Stimulated activated CD4-positive, alpha-beta T cell treated with anti-CD3 and anti-CD28 coated beads, Interleukin-1b, Interleukin-23, amount 100 ng/mL, for 4 hours (primary cell): ENCODE measurements around the gene UBA5.
A peak's percentile ranks its signal among the peaks of the same experiment; 100 is the strongest.
"Not testable (repeated sequence)": the region's sequence is repeated elsewhere in the genome, so short reads cannot be mapped to it uniquely, and the experiment has no call there.

Experiments used
- DNase-seq, 2 donors: peaks; one replicate each; pipeline ENCODE4 v3.0.0-alpha.2; 2020; ENCODE audit warnings: low read depth in 2 of 2

UBA5 gene

DNA sequence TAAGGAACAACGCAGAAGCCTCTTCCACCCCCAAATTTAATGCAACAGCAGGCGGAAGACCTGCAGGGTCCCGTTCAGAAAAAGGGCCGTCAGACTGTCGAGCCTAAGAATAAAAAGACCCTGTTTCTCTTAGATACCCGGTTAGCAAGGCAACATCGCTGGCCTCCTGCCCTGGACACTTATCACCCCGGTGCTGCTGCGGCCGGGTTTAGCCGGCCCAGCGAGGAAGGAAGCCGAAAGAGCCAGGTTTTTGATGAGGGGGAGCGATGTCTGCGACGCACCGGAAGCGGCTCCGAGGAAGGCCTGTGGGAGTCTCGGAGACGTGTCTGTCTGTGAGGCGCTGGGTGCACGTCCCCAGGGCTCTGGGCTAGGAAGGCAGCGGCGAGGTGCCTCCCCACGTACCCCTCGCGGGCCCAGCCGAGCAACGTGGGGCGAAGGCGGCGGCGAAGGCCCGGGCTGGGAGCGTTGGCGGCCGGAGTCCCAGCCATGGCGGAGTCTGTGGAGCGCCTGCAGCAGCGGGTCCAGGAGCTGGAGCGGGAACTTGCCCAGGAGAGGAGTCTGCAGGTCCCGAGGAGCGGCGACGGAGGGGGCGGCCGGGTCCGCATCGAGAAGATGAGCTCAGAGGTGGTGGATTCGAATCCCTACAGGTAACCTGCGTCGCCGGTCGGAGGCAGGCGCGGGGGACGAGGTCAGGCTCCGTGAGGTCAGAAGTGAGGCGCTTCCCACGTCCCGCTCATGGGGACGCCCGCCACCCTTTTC is at the start of gene UBA5:
TSS of gene UBA5 (plus strand) at position 278 of the 759 bp plus-strand sequence. CDS start at position 487, 209 bp downstream.
- peak; percentile 52 to 59 for DNase-seq

DNA sequence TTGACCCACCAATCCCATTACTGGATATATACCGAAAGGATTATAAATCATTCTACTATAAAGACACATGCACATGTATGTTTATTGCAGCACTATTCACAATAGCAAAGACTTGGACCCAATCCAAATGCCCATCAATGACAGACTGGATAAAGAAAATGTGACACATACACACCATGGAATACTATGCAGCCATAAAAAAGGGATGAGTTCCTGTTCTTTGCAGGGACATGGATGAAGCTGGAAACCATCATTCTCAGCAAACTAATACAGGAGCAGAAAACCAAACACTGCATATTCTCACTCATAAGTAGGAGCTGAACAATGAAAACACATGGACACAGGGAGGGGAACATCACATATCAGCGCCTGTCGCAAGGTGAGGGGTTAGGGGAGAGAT is 44.8 kb upstream of the UBA5 start:
- DNase-seq, result not testable (repeated sequence)

DNA sequence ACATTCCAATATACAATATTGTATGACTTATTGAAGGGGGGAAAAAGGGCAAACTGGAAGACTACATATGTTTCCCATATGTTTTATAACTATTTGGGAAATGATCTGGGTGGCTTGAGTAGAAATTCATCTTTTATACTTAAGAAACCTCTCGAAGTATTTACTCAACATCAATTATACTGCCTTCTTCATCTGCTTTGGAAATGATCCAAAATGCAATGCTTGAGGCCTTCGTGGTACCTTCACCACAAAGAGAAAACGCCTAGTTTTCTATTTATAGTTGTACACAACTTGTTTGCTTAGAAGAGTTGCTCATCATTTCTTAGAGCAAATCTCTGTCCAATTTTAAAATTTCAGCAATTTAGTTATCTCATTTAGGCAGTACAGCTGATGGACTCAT is 44.2 kb upstream of the UBA5 start:
- DNase-seq, result no peak

DNA sequence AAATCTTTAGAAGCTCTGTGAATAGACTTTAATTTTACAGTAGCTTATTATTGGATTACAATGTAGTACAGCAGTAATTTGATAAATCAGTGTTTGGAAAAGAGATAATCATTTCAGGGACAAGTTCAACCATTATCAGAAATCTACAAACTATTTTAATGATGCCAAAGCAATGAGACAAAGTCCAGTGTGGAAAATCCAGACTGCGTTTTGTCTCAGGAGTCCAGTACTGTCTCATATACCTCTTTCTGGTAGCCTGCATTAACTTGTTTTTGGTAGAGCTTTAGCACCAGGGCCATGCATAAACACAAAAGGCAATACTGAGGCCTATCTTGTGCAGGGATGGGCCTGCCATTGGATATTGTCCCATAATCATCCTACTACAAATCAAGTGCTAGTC is 43.3 kb upstream of the UBA5 start:
- DNase-seq, result no peak

DNA sequence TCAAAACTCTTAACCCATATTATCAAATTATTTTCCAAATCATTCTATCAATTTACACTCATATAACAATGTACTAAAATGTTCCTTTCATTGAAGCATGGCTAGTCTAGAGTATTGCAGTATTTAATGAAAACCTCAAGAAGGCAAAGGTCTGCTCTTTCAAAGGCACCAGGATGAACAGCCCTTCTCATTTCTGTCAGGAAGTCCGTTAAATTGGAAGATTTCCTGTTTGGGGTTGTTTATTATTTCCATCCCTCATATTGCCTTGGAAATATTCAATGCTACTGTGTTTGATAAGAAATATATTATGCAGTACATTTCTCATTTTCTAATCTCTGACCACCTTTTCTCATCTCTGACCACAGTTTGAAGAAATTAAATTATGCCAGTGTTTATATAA is 38.0 kb upstream of the UBA5 start:
- DNase-seq, result no peak

DNA sequence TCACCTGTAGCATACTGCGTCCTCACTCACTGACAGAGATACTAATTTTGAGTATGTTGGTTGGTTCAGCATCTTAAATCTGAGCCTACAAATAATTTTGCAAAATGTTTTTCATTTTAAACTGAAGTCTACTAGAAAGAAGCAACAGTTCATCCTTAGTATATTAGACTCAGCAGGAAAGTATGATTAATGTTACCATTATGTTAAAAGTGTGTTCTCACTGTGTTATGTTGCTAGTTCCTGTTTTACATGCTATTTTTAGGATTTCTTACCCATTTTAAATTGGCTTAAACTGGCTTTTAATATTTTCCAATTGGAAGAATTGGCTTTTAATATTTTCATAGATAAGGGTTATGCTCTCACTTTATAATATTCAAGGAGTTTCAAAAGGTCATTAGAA is 37.4 kb upstream of the UBA5 start:
- DNase-seq, result no peak

DNA sequence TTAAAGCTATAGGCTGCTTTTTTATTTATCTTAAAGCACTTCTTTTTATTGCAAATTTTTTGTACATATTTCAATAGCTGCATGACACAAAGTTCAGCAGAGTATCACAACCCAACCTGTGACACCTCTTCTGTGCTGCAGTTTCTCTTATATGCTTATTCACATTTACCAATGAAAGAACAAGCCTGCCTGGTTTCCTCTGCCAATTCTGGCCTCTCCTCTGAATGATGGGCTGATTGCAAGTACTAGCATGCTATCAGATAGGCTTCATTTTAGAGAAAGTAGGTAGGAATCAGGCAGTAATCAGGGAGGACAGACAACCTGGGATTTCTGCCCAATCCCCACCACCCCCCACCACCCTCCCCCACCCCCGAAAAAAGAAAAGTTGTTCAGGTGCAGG is 36.5 kb upstream of the UBA5 start:
- no peak for DNase-seq

DNA sequence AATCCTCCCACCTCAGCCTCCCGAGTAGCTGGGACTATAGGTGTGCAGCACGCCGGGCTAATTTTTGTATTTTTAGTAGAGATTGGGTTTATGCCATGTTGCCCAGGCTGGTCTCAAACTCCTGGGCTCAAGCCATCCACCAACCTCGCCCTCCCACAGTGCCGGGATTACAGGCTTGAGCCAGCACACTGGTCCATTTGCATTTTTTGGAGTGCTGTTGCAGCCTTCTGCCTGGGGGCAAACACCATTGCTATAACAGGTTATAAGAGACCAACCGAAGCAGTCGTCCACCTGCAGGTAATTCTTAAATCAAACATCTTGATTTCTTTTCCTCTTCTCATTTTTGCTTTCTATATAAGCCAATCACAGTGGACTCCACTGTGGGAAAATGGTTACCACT is 35.3 kb upstream of the UBA5 start:
- DNase-seq, result no peak

DNA sequence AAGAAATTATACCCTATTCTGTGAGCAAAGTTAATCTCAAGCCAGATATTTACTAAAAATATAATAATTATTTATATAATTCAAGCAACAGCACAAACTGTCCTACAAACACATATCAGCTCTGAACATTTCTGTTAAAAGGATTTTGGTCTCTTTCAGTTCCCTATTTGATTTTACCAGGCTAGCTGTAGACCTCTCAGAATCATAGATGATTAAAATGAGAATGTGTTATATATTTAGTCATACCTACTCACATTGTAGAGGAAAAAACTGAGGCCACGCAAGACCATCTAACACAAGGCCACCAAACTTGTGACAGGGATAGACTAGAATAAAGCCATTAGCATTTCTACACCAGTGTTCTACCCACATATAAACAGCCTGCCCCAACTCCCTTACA is 34.5 kb upstream of the UBA5 start:
- no peak for DNase-seq

DNA sequence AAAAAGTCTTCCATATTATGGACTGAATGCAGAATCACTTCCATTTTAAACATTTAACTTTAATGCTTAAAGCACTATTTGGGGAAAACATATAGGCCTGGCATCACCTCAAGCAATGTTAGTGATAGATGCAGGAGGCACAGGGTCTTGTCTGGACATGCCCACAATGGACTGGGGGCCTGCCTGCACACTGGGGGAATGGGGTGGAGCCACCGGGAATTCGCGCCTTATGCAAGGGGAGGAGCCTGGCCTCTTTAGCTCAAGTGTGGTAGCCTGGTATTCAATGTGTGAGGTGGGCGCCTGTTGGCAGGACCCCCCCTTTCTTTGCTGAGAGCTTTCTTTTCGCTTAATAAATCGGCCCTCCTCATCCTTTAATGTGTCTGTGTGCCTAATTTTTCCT is 33.2 kb upstream of the UBA5 start:
- no peak for DNase-seq

DNA sequence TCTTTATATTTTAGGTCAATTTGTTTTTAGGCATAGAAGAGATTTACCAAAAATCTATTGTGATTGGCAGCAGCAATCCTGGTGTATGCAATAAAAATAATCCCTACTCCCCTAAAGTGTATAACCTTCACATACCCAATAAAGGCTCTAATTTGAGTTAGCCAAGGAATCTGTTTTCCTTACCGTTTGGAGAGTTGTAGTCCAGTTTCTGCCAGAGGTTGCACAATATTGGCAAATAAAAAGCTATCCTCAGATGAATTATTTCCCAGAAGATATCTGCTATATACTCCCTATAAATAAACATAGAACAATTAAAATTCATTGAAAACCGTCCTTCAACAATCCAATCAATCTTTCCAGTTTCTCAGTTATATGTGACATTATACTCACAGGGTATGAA is 32.0 kb upstream of the UBA5 start:
- DNase-seq, result no peak

DNA sequence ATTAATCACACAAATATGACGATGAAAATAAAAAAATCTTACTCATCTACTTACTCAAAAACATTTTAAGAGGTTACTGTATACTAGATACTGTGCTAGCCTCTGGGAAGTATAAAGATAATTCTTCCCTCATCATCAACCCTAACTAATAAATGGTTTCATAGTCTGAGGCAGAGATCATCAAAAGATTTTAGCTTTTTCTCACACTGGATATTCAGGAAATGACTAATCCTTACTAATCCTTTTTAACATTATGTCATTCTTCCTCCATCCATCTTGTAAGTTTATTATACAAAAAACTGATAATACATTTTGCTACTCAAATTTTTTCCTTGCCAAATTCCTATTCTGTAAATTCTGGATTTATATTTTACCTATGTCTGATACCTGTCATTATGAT is 30.2 kb upstream of the UBA5 start:
- DNase-seq, result no peak

DNA sequence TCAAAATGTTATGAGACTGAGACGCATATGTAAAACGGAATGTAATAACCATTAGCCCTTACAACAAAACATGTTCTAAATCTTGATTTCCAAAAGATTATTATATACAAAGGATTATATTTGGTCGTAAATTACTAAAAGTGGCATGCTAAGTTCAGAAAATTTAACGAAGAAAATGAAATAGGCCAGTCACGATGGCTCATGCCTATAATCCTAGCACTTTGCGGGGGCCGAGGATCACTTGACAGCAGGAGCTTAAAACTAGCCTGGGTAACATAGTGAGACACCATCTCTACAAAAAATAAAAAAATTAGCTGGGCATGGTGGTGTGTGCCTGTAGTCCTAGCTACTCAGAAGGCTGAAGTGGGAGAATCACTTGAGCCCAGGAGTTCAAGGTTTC is 29.5 kb upstream of the UBA5 start:
- no peak for DNase-seq

DNA sequence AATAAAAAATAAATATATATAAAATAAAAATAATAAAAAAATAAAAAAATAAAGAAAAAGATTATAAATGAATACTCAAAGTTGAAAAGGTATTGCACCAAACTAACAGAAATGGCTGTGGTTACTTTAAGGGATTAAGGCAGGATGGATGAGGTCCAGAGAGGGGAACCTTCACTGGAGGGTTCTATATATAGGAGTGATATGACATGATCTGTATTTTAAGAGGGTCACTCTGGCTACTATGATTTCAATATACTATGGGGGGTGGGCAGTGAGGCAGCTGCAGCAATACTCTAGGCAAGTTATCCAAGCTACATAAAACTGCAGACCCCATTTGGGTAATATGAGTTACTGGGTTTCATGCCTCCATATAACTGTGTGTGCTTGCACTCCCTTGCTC is 25.1 kb upstream of the UBA5 start:
- no peak for DNase-seq

DNA sequence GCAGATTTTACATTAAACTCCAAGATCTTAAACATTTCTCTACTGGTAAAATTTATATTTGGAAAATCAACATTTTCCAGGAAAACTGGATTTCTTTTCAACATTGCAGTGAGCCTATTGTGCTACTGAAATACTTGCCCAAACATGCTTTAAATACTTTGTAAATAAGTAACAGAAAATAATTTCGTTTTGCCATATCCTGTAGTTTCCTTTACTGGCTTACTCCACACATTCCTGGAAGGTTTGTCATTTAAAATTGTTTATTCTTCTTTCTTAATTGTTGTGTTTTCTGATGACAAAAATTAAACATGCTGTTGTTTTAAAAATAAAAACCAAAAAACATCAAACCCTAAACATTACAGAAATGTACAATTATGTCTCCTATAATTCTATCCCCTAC is 22.5 kb upstream of the UBA5 start:
- DNase-seq, result no peak

DNA sequence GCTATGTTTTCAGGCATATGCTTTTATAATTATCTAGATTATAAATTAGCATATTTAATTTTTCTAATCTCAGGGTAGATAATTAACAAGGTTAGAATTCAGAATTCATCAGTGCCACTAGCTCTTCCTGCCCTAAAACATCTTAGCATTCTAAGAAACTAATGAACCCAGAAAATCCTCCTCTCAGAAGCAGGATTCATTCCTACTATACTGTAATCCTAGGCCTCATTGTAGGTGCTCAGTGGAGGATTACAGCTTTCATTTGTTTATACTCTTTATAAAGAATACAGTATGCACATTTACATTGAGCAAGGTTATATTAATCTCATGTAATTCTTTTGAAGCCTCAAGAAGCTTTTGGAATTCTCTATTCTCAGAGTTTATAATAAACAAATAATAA is 21.4 kb upstream of the UBA5 start:
- DNase-seq, result no peak

DNA sequence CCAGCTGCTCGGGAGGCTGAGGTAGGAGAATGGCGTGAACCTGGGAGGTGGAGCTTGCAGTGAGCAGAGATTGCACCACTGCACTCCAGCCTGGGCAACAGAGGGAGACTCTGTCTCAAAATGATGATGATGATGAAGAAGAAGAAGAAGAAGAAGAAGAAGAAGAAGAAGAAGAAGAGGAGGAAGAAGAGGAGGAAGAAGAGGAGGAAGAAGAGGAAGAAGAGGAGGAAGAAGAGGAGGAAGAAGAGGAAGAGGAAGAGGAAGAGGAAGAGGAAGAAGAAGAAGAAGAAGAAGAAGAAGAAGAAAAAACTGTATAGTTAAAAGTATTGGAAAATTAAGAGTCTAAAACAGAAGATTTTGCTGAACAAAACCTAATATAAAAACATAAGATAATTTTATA is 18.7 kb upstream of the UBA5 start:
- DNase-seq, result not testable (repeated sequence)

DNA sequence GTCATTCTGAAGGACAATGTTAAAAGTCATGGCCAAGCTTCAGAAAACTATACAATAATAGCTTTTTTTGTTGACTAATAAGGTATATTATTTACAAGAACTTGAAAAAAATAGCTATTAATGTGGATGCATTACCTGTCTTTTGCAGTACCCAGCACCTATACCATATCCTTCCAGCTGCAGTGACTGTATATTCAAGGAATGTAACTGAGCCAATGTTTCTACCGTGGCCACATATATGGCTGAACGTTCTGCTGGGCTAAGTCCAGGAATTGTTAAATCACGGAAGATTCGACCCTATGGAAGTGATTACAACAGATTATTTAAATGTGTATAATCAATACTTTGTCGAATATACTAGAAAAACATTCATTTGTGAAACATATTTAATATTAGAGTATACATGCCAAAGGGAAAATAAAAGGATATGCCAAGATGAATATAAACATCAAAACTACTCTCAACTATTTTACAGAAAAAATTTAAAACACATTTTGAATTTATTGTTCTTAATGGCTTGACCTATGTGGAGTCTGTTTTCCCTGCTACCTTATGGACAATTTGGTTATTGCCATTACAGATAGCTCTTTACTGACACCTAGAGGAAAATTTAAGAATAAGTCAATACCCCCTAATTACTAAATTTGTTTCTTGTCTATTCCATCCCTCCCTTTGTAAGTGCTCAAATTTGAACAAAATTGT is 18.1 kb upstream of the UBA5 start:
- no peak for DNase-seq

DNA sequence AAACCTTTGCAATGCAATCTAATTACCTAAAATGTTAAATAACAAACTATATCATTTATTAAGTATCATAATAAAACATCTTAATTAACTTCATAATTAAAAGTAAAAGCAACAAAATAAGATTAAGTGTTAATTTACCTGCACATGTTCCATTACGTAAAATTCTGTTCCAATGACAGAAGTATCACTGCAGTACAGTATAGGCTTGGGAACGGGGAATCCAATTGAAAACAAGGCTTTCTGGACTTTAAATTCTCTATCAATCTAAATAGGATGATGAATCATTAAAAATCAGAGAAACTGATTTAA is 17.6 kb upstream of the UBA5 start:
- DNase-seq, result no peak

DNA sequence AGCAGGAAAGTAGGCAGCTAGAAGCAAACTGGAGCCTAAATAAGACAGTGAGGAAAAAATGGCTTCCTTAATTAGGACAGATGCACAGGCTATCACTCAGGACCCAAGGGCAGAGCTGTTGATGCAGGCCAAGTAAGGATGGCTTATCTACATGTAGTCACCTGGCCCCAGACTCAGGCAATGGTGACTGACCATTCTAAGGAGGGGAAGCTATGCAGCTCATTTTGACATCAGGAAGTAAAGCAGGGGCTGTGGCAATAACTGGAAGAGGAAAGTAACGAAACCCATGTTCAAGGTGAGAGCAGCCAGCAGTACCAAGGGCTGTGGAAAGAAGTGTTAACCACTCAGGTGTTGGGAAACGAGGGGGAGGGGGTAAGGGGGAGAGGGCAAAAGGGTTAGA is 16.8 kb upstream of the UBA5 start:
- no peak for DNase-seq

DNA sequence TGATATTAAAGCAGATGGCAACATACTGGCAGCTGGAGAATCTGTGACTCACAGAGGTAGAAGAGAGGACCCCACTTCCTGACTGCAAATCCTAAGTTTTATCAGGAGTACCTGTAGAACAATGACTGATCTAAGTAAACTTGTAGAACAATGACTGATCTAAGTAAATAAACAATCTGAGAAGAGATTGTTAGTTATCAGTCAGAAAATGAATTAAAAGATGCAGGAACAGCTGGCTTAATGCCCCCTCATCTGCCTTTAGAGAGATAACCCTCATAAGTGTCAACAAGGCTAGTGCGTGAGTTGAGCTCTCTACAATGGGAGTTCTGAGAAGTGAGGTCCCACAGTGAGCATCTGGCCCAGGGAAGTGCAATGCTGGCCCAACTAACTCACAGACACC is 15.1 kb upstream of the UBA5 start:
- no peak for DNase-seq

DNA sequence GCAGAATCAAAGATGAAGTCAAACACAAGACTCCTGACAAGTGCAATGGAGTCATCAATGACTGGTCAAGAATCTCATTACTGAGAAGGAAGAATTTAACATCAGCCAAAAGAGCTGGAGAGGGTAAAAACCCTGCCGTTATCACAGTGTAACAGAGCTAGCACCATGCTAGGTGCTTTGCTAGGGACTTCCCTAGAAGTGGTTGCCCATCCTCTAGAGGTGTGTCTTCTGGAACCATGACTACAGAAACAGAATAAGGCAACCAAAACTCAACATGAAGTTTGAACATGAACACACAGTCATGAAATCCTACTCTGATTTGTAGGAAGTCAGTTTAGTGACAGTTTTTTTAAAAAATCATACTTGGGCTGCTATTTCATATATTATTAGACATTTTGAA is 10.0 kb upstream of the UBA5 start:
- DNase-seq, result no peak

DNA sequence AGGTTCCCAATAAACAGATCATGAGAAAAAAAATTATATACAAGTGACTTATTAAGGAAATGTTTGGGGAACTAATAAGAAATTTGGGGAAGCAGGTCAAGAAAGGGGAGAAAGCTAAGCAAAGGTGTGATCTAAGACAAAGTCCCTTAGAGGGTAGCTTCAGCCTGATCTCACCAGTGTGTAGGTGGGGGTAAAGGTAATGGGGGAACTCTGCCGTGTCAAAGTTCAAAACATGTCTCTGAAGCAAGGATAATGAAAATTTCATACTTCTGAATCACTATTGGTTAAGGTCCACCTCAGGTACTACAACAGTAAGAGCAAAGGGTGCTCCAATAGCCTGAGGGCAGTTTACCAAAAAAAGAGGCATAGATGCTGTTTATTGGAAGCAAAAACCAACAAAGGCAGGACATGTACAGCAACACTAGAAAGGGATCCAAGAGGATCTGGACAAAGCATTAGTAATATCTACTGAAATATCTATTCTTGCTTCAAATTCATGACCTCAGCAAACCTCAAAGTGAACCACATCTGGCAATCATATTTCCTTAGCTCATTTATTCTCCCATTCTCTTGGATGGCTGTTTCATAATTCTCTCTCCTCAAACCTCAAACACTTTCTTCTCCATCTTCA is 7.4 kb upstream of the UBA5 start:
- no peak for DNase-seq
